HL-60 (cell line): Measurements from ENCODE around the gene CFAP206.

ENCODE experiments used
- CTCF ChIP-seq: IDR thresholded peaks from one replicate; pipeline ENCODE4 v1.5.1; 2011; ENCODE audit warnings: low read length, control low read depth, inconsistent platforms; ENCODE audit not compliant: insufficient read depth
- POLR2AphosphoS5 ChIP-seq: IDR thresholded peaks from 2 replicates; pipeline ENCODE4 v1.6.1; 2012; ENCODE audit warnings: low read depth
- SPI1 ChIP-seq: IDR thresholded peaks from 2 replicates; pipeline ENCODE4 v1.6.1; 2012; ENCODE audit warnings: low read depth, mild to moderate bottlenecking, borderline replicate concordance

GRCh38 chr6:87419266-87419665 lies 11.5 kb downstream of the CFAP206 start:
- TF ChIP-seq CTCF, result no peak
- TF ChIP-seq SPI1, result no peak
- TF ChIP-seq POLR2AphosphoS5, result no peak
